Measurements from ENCODE around the gene TMEM245. TPM values are rescaled to one million over a fixed set of nuclear protein-coding genes. Genes with fewer than 3 reads are reported as not detected.

The TMEM245 gene
- total and polyA plus RNA-seq, 2 of the 13 experiments (the other 11 are each of a cell fraction or from before 2014, with no cell fraction given) = 53.5 to 55.4 TPM

DNA sequence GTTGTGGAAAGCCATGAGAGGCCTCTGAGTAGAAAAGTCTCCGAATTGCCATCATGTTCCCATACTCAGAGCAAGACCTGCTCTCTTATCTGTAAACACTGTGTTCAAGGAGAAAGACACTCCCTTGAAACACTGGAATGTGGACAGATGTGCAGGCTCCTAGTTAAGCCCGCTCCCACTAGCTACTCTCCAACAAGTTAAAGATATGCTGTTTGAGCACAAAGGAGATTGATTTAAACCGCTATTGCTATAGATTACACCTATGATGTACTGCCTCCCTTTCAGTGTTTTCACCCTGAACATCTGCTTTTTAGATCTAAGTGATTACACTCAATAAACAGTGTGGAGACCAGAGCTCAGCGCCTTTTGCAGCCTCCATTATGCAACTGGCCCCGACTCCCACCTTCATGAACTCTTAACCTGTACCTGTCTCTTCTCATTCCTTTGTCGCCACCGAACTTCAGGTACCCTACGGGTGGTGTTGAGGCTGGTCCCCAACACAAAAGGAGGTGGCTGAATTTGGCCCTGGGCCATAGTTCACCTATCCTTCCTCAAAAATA lies 47.5 kb downstream of the TMEM245 start (continued):
- TF ChIP-seq, protein P1, sequence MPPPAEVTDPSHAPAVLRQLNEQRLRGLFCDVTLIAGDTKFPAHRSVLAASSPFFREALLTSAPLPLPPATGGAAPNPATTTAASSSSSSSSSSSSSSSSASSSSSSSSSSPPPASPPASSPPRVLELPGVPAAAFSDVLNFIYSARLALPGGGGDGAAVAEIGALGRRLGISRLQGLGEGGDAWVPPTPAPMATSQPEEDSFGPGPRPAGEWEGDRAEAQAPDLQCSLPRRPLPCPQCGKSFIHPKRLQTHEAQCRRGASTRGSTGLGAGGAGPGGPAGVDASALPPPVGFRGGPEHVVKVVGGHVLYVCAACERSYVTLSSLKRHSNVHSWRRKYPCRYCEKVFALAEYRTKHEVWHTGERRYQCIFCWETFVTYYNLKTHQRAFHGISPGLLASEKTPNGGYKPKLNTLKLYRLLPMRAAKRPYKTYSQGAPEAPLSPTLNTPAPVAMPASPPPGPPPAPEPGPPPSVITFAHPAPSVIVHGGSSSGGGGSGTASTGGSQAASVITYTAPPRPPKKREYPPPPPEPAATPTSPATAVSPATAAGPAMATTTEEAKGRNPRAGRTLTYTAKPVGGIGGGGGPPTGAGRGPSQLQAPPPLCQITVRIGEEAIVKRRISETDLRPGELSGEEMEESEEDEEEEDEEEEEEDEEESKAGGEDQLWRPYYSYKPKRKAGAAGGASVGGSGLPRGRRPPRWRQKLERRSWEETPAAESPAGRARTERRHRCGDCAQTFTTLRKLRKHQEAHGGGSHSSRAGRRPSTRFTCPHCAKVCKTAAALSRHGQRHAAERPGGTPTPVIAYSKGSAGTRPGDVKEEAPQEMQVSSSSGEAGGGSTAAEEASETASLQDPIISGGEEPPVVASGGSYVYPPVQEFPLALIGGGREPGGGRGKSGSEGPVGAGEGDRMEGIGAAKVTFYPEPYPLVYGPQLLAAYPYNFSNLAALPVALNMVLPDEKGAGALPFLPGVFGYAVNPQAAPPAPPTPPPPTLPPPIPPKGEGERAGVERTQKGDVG (CRISPR knock-in tag; IDR thresholded peaks at IDR 0.05; ENCODE audit: borderline replicate concordance) = no peak
- TF ChIP-seq HOXA3 (CRISPR knock-in tag; IDR thresholded peaks at IDR 0.05) (0 out of 2 replicates have a peak, but pooled peaks have one; percentile 18), ATF2 (CRISPR knock-in tag; IDR thresholded peaks at IDR 0.05) (no peak), ZNF557 (CRISPR knock-in tag; IDR thresholded peaks at IDR 0.05) (no peak), SALL1 (CRISPR knock-in tag; IDR thresholded peaks at IDR 0.05) (peak; percentile 64), ZNF569 (CRISPR knock-in tag; IDR thresholded peaks at IDR 0.05; ENCODE audit: borderline replicate concordance) (no peak), ZNF280B (CRISPR knock-in tag; IDR thresholded peaks at IDR 0.05; ENCODE audit: borderline replicate concordance) (no peak), ARID5B (CRISPR knock-in tag; IDR thresholded peaks at IDR 0.05) (peak; percentile 28; the same call in 1 of the 2 replicates), PAF1 (CRISPR knock-in tag; IDR thresholded peaks at IDR 0.05) (no peak), ZNF790 (CRISPR knock-in tag; IDR thresholded peaks at IDR 0.05; ENCODE audit: borderline replicate concordance) (no peak), SAFB2 (CRISPR knock-in tag; IDR thresholded peaks at IDR 0.05; ENCODE audit: borderline replicate concordance, low read depth) (no peak), ZNF850 (CRISPR knock-in tag; conservative IDR thresholded peaks at IDR 0.05) (no peak), TAF1 (CRISPR knock-in tag; IDR thresholded peaks at IDR 0.05) (no peak), ZBTB7B (CRISPR knock-in tag; IDR thresholded peaks at IDR 0.05) (0 out of 2 replicates have a peak, but pooled peaks have one; percentile 23), RBFOX2 (IDR thresholded peaks at IDR 0.05; ENCODE audit: low read depth, low read length) (no peak), CREM (IDR thresholded peaks at IDR 0.05) (no peak), CREM (CRISPR knock-in tag; IDR thresholded peaks at IDR 0.05) (no peak), SETDB1 (CRISPR knock-in tag; IDR thresholded peaks at IDR 0.05; ENCODE audit: borderline replicate concordance) (no peak), KLF13 (CRISPR knock-in tag; IDR thresholded peaks at IDR 0.05) (no peak)

Measured in HepG2 (cell line).